GM12875 (cell line): ENCODE measurements around the gene STARD13.

Source experiments
- H3K4me3 ChIP-seq: one replicate; pipeline ENCODE4 v1.5.1; 2011; ENCODE audit warnings: low read depth, low read length, control low read depth
- TF ChIP-seq, protein P1 (sequence below): IDR thresholded peaks from 2 replicates; pipeline ENCODE4 v1.5.1; 2011; ENCODE audit warnings: low read depth, mild to moderate bottlenecking, control low read depth, inconsistent platforms, low read length, moderate library complexity, borderline replicate concordance; ENCODE audit not compliant: insufficient read depth

STARD13 gene

DNA sequence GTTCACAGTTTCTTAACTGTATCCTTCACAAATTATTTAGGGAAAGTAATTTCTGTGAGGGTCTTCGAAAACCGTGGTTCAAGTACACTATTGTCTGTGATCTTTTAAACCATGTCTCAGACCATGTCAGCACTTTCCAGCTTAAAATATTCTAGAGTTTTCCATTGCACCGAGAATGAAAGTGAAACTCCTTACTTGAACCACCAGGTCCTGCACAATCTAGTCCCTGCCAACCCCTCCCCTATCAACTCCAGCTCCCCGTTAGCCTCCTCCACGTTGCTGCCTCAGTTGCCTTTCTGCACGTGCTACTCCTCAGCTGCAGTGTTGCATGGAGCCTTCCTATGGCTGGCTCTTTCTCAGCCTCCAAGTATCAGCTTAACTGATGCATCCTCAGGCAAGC lies 7.2 kb upstream of the STARD13 start:
- TF ChIP-seq, protein P1, sequence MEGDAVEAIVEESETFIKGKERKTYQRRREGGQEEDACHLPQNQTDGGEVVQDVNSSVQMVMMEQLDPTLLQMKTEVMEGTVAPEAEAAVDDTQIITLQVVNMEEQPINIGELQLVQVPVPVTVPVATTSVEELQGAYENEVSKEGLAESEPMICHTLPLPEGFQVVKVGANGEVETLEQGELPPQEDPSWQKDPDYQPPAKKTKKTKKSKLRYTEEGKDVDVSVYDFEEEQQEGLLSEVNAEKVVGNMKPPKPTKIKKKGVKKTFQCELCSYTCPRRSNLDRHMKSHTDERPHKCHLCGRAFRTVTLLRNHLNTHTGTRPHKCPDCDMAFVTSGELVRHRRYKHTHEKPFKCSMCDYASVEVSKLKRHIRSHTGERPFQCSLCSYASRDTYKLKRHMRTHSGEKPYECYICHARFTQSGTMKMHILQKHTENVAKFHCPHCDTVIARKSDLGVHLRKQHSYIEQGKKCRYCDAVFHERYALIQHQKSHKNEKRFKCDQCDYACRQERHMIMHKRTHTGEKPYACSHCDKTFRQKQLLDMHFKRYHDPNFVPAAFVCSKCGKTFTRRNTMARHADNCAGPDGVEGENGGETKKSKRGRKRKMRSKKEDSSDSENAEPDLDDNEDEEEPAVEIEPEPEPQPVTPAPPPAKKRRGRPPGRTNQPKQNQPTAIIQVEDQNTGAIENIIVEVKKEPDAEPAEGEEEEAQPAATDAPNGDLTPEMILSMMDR = no peak
- H3K4me3 ChIP-seq = no peak overlapping the region

DNA sequence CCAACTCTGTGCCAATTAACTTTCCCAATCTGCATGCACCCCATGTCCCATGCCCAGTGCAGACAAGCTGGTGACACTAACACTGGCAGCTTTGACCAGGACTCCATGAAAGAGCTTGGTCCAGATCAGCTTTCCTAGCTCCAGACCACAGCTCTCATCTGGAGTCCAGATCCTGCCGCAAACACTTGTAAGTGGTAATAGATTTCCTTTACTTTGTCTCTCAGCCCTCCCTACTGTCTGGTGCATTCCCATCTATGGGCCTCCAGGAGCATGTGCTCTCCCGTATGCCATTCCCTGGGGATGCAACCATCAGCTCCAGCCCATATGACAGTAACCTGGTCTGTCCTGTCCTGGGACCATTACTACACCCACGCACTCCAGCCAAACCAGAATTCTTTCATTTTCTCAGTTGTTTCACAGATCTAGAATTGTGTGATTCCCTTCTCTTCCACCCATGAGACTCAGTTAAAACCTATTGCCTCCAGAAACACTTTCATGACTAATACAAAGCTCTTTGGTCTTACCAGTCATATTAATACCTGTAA lies 4.9 kb upstream of the STARD13 start:
- TF ChIP-seq, protein P1 = no peak
- H3K4me3 ChIP-seq = no peak overlapping the region

DNA sequence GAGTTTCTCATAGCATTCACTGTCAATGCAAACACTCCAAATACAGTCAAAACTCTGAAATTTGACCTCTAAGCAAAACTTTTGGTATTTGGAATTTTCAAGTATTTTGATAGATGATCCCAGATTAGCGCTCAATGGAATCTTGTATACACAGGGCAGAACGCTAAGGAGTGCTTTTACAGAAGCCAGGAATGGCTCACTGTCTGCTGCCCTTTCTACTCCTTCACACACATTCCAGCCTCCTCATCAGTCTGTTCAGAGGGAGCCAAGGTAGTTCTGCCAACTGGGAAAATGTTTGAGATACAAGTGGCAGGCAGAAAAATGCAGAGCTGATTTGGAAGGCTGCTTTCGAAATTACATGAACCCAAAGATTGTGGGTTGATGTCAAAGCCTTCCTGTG lies 4.4 kb upstream of the STARD13 start:
- no peak overlapping the region for H3K4me3 ChIP-seq
- TF ChIP-seq, protein P1 = no peak

DNA sequence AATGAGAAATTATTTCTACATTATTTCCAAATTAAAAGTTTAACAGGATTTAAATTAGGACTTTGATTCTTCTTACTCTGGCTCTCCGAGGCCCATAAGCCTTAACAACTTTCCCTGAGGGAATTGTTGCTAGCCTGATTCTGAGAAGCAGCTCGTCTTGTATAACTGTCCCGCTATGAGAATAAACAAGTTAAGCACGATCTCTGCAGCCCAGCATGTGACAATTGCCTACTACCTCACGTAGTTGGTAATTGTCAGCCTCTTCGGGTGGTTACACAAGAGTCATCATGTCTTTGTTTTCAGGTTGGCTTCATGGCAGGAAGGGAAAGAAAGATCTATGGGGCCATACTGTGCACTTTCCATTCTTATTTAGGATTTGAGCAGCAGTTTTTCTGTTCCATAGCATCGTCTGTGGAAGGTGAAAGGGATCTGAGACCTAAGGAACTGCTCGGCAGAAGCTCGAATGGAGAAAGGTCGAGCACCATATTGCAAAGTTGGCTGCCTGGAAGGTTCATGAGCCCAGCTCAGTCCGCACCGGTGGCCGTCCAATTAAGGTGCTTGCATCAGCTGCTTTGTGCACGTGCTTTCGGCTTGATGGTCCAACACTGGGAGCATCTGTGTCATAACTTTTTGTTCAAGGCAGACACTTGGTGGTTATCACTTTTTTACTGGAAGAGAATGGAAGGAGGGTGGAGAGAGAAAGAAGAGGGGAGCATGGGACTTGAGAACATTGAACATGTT lies 1.8 kb upstream of the STARD13 start:
- TF ChIP-seq, protein P1 = no peak

DNA sequence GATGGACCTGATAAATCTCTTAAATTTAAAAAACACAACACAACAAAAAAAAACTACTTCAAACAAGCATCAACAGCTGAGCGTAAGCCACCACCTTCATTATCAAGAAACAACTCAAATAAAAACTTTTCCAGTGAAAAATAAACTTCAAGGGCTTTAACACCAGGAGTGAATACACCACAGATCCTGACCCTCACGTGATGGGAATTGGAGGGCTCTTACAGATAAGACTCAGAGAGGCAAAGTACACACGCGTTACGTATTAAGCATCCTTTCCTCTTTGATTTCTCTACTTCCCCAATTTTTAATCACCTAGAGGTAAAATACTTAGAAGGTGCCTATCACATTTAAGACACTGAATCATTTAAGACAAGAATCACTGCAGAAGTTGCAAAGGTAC lies 573 bp upstream of the STARD13 start:
- TF ChIP-seq, protein P1 = no peak
- peak overlapping the region; percentile 71 for H3K4me3 ChIP-seq

More for the DNA sequence above, 1.8 kb upstream of the STARD13 start:
- H3K4me3 ChIP-seq = no peak overlapping the region

DNA sequence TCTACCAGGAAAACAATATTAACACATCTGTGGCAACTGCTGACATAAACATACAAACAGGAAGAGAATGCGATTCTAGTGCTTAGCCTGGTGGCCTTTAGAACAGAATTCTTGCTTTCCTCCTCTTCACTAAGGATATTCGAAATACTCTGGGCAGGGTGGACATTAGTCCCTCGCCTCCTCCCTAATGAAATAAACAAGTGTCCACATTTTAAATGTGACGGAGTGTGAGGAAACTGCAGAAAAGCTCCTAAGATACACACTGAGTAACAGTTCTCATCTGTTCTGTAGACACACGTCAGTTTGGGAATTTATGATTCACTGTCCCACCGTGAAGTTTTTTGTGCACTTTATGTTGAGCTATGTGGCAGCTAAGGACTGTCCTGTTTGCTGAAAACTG lies 639 bp downstream of the STARD13 start:
- TF ChIP-seq, protein P1 = no peak
- peak overlapping the region; percentile 71 for H3K4me3 ChIP-seq

DNA sequence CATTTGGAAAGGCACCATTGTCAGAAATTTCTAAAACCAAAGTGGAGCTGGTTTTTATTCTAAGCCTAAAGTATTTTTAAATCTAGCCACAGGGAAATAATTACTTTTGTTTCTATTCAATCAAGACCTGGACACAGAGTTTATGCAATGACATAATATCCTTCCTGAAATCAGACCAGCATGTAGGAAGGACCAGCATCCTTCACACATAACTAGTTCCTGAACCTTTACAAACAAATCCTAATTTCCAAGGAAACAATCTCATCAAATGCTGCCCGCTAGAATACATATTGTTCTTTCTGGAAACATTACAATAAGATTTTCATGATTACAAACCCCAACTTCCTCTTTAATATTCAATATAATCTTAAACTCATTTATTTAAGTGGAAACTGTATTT lies 1.5 kb downstream of the STARD13 start:
- TF ChIP-seq, protein P1 = no peak
- H3K4me3 ChIP-seq = no peak overlapping the region
